Transverse colon (tissue), 4 donors: Measurements from ENCODE around the gene SMKR1. TPM values are rescaled to one million over a fixed set of nuclear protein-coding genes. Genes with fewer than 3 reads are reported as not detected.

ENCODE experiments used
- DNase-seq: peaks from one replicate; pipeline ENCODE4 v3.0.0-alpha.2; 2019
- H3K27ac ChIP-seq, 4 donors: fragments of 200-600 bp; sonication (generic); 2 replicates each; pipeline ENCODE4 v1.5.1; 2016 to 2018; ENCODE audit warnings: inconsistent platforms in 4 of 4
- H3K27me3 ChIP-seq: fragments of 200-600 bp; sonication (generic); 2 replicates; pipeline ENCODE4 v1.5.1; 2017; ENCODE audit warnings: inconsistent platforms
- H3K36me3 ChIP-seq, 4 donors: fragments of 200-600 bp; sonication (generic); 2 replicates each; pipeline ENCODE4 v1.5.1; 2017 to 2019; ENCODE audit warnings: inconsistent platforms in 4 of 4
- H3K4me1 ChIP-seq, 4 donors: fragments of 200-600 bp; sonication (generic); 2 replicates each; pipeline ENCODE4 v1.5.1; 2017 to 2020; ENCODE audit warnings: inconsistent platforms in 4 of 4
- H3K4me3 ChIP-seq, 4 donors: fragments of 200-600 bp; sonication (generic); 1 replicate in 1 of 4; 2 replicates in 3 of 4; pipeline versions ENCODE4 v1.5.1 to v1.6.1; 2017 to 2019; ENCODE audit warnings: inconsistent platforms in 4 of 4
- H3K9me3 ChIP-seq, 2 donors: fragments of 200-600 bp; sonication (generic); 2 replicates each; pipeline ENCODE4 v1.5.1; 2017 to 2019; ENCODE audit warnings: inconsistent platforms in 2 of 2
- CTCF ChIP-seq, 5 experiments: fragments of 200-600 bp in 3 of 5; fragments of 450-650 bp in 2 of 5; sonication (generic) in 3 of 5; IDR thresholded peaks; 1 replicate in 2 of 5; 2 replicates in 3 of 5; pipeline ENCODE4 v1.5.1; 2016 to 2017; ENCODE audit warnings: antibody characterized with exemption in 5 of 5, inconsistent platforms in 3 of 5, mild to moderate bottlenecking in 2 of 5, moderate library complexity in 1 of 5
- EP300 ChIP-seq: sonication (generic); formaldehyde crosslinking; IDR thresholded peaks from one replicate; pipeline ENCODE4 v1.6.1; 2017; ENCODE audit warnings: antibody characterized with exemption, low read depth
- POLR2A ChIP-seq: fragments of 450-650 bp; IDR thresholded peaks from one replicate; pipeline ENCODE4 v1.6.1; 2016; ENCODE audit warnings: antibody characterized with exemption, mild to moderate bottlenecking, moderate library complexity
- POLR2AphosphoS5 ChIP-seq, 3 donors: sonication (generic); formaldehyde crosslinking; IDR thresholded peaks; one replicate each; pipeline ENCODE4 v1.6.1; 2016; ENCODE audit warnings: antibody characterized with exemption in 3 of 3
- WGBS, 2 donors: methylation state at CpG; one replicate each; pipeline ENCODE4 v1.1.5; 2018; ENCODE audit warnings: low coverage in 1 of 2; 5-methylcytosine and 5-hydroxymethylcytosine counted together
- in situ Hi-C, 4 donors: fragments of 200-750 bp; cut with MboI; loops; one replicate each; pipeline versions ENCODE4 v1.15.0 to v1.15.1; 2017; ENCODE audit warnings: low sequenced_read_pairs in 3 of 4, low pct_ligation_motif_present in 1 of 4, low pct_unique_long_range_greater_than_20kb in 1 of 4
- intact Hi-C: fragments of 100-400 bp; cut with DNase I; formaldehyde crosslinking; loops from one replicate; pipeline ENCODE4 v1.15.1; 2023; ENCODE audit warnings: low total_unique reads
- total RNA-seq, 4 donors: library from RNA; depleted of rRNA; stranded (reverse); fragments of >200 nt; gene quantifications; one replicate each; pipeline ENCODE4 v1.1.0, GENCODE V29; 2016

The SMKR1 gene
- total RNA-seq, 4 donors from 2014 or later = not detected

- no peak for DNase-seq
- Histone ChIP-seq H3K36me3 (no peaks in the 10 kb centered on the region), H3K27ac (no peak overlapping the region), H3K9me3 (no peaks in the 10 kb centered on the region), H3K4me1 (no peaks in the 10 kb centered on the region), H3K4me3 (no peak overlapping the region), H3K27me3 (no peaks in the 10 kb centered on the region)
- intact Hi-C loops = no loop called here
- 99% methylated on average over 4 of the region's 4 CpGs; no CpG with 5 or more reads in 1 of the 2 donors for WGBS, 2 donors
- in situ Hi-C loops = loop anchor here (25.0 kb wide), 2 partner anchors 92 to 242 kb away; no protein-coding TSS in a partner anchor
- TF ChIP-seq CTCF (IDR thresholded peaks at IDR 0.05) (no peak), POLR2AphosphoS5 (IDR thresholded peaks at IDR 0.05) (no peak), EP300 (no peak), POLR2A (no peak)
Observed at GRCh38 chr7:129454249-129454551, 48.1 kb upstream of the SMKR1 start.

GRCh38 chr7:129456421-129456820 lies 45.9 kb upstream of the SMKR1 start:
- Histone ChIP-seq H3K27me3 (no peaks in the 10 kb centered on the region), H3K4me3 (no peak overlapping the region), H3K36me3 (no peaks in the 10 kb centered on the region), H3K27ac (no peak overlapping the region), H3K9me3 (no peaks in the 10 kb centered on the region), H3K4me1 (no peaks in the 10 kb centered on the region)
- no peak for DNase-seq
- no peak for TF ChIP-seq POLR2AphosphoS5 (IDR thresholded peaks at IDR 0.05)
- TF ChIP-seq POLR2A = no peak
- TF ChIP-seq EP300 = no peak
- no peak for TF ChIP-seq CTCF (IDR thresholded peaks at IDR 0.05)
- in situ Hi-C loops = loop anchor here (25.0 kb wide), 2 partner anchors 94 to 244 kb away; no protein-coding TSS in a partner anchor
- 88 to 91% methylated on average over 4 to 10 of the region's 10 CpGs for WGBS, 2 donors
- intact Hi-C loops = no loop called here

- in situ Hi-C loops = loop anchor here (25.0 kb wide), 2 partner anchors 95 to 245 kb away; no protein-coding TSS in a partner anchor
- H3K27me3 ChIP-seq = no peaks in the 10 kb centered on the region
- WGBS, 2 donors = 34 to 57% methylated on average over 2 to 3 of the region's 3 CpGs
- no peaks in the 10 kb centered on the region for H3K36me3 ChIP-seq
- intact Hi-C loops = no loop called here
- no peaks in the 10 kb centered on the region for H3K9me3 ChIP-seq
- TF ChIP-seq POLR2AphosphoS5 (IDR thresholded peaks at IDR 0.05) (no peak), EP300 (no peak), CTCF (IDR thresholded peaks at IDR 0.05) (no peak), POLR2A (no peak)
- no peaks in the 10 kb centered on the region for H3K4me1 ChIP-seq
- H3K27ac ChIP-seq = no peak overlapping the region
- no peak for DNase-seq
- H3K4me3 ChIP-seq = no peak overlapping the region
Observed at GRCh38 chr7:129457101-129457500, 45.2 kb upstream of the SMKR1 start.

GRCh38 chr7:129458171-129458570 lies 44.2 kb upstream of the SMKR1 start:
- WGBS, 2 donors = 98% methylated on average over 5 of the region's 5 CpGs; no CpG with 5 or more reads in 1 of the 2 donors
- H3K9me3 ChIP-seq = no peaks in the 10 kb centered on the region
- no peak overlapping the region for H3K4me3 ChIP-seq
- H3K27ac ChIP-seq = no peak overlapping the region
- TF ChIP-seq EP300 (no peak), POLR2AphosphoS5 (IDR thresholded peaks at IDR 0.05) (no peak), CTCF (IDR thresholded peaks at IDR 0.05) (no peak), POLR2A (no peak)
- in situ Hi-C loops = loop anchor here (25.0 kb wide), 2 partner anchors 96 to 246 kb away; no protein-coding TSS in a partner anchor
- intact Hi-C loops = no loop called here
- no peak for DNase-seq
- no peaks in the 10 kb centered on the region for H3K36me3 ChIP-seq
- no peaks in the 10 kb centered on the region for H3K27me3 ChIP-seq
- H3K4me1 ChIP-seq = no peaks in the 10 kb centered on the region
